Peyer's patch (tissue), 4 donors: ENCODE measurements around the gene CABP4.

Source experiments
- CTCF ChIP-seq, 6 experiments: fragments of 450-650 bp in 4 of 6; fragments of 200-600 bp in 2 of 6; sonication (generic) in 1 of 6; IDR thresholded peaks; one replicate each; pipeline ENCODE4 v1.5.1; 2017 to 2019; ENCODE audit warnings: antibody characterized with exemption in 6 of 6, mild to moderate bottlenecking in 3 of 6, moderate library complexity in 1 of 6
- POLR2A ChIP-seq, 2 donors: fragments of 450-650 bp; IDR thresholded peaks; one replicate each; pipeline ENCODE4 v1.5.1; 2017; ENCODE audit warnings: antibody characterized with exemption in 2 of 2, mild to moderate bottlenecking in 2 of 2, moderate library complexity in 2 of 2

- TF ChIP-seq CTCF (IDR thresholded peaks at IDR 0.05) (no peak), POLR2A (IDR thresholded peaks at IDR 0.05) (no peak)
These were observed 43.4 kb downstream of the CABP4 start for GRCh38 chr11:67498544-67498972.
